H1 (cell line): ENCODE data around the gene ORMDL1. TPM values are rescaled to one million over a fixed set of nuclear protein-coding genes. Genes with fewer than 3 reads are reported as not detected.

Experiments used
- CTCF ChIA-PET: fragments of 300-600 bp; sonication (Branson Sonifier 250); formaldehyde crosslinking; loops from one replicate; lab custom pipeline; 2021; ENCODE audit not compliant: partially characterized antibody; lab: Charles Lee
- POLR2A ChIA-PET: fragments of 300-600 bp; sonication (Branson Sonifier 250); formaldehyde crosslinking; loops from one replicate; lab custom pipeline; 2021; ENCODE audit warnings: inconsistent platforms; ENCODE audit not compliant: partially characterized antibody; lab: Charles Lee
- DNase-seq, 2 experiments: peaks; one replicate each; pipeline versions ENCODE4 v3.0.0 to v3.0.0-alpha.2; 2010 to 2022; ENCODE audit warnings: low spot score in 2 of 2, low read depth in 1 of 2, mixed read lengths in 1 of 2
- FAIRE-seq: peaks from 2 replicates; lab custom pipeline; 2011; peaks lifted over from hg19 to GRCh38; lab: Jason Lieb, UNC
- H2AFZ ChIP-seq: 2 replicates; pipeline ENCODE4 v1.8.1; 2012; ENCODE audit warnings: low read length, inconsistent platforms
- H2AK5ac ChIP-seq: 2 replicates; pipeline ENCODE4 v1.6.1; 2013; ENCODE audit warnings: low read depth, low read length
- H2BK120ac ChIP-seq: replicated peaks from 2 replicates; pipeline ENCODE3; 2013; ENCODE audit warnings: low read depth, low read length, inconsistent platforms
- H2BK12ac ChIP-seq: 2 replicates; pipeline ENCODE4 v1.6.1; 2013; ENCODE audit warnings: low read depth, low read length
- H2BK15ac ChIP-seq: 2 replicates; pipeline ENCODE4 v1.6.1; 2013; ENCODE audit warnings: low read length
- H2BK20ac ChIP-seq: 2 replicates; pipeline ENCODE4 v1.6.1; 2013; ENCODE audit warnings: low read length
- H2BK5ac ChIP-seq: 2 replicates; pipeline ENCODE4 v1.6.1; 2013; ENCODE audit warnings: low read depth, low read length
- H3K14ac ChIP-seq: 2 replicates; pipeline ENCODE4 v1.6.1; 2013; ENCODE audit warnings: inconsistent platforms; ENCODE audit not compliant: insufficient read length
- H3K18ac ChIP-seq: 2 replicates; pipeline ENCODE4 v1.6.1; 2013; ENCODE audit warnings: low read length; ENCODE audit errors: extremely low read depth
- H3K23ac ChIP-seq: 2 replicates; pipeline ENCODE4 v1.6.1; 2013; ENCODE audit warnings: inconsistent platforms; ENCODE audit not compliant: insufficient read length
- H3K23me2 ChIP-seq: 2 replicates; pipeline ENCODE4 v1.6.1; 2013; ENCODE audit warnings: low read depth, low read length
- H3K27ac ChIP-seq: 2 replicates; pipeline ENCODE4 v1.6.1; 2011; ENCODE audit warnings: low read depth, low read length, inconsistent platforms
- H3K27me3 ChIP-seq, 4 experiments: replicated peaks in 1 of 4; 1 replicate in 1 of 4; 2 replicates in 3 of 4; pipeline versions ENCODE4 v1.6.1 to v1.8.1; 2011 to 2013; ENCODE audit warnings: low read length in 3 of 4, mild to moderate bottlenecking in 3 of 4, inconsistent platforms in 2 of 4, mixed read lengths in 2 of 4, moderate library complexity in 1 of 4; ENCODE audit not compliant: control insufficient read depth in 3 of 4, insufficient read depth in 3 of 4; ENCODE audit errors: extremely low read depth in 1 of 4
- H3K36me3 ChIP-seq, 4 experiments: 2 replicates each; pipeline versions ENCODE4 v1.6.1 to v1.8.1; 2011 to 2013; ENCODE audit warnings: mild to moderate bottlenecking in 4 of 4, low read length in 3 of 4, moderate library complexity in 2 of 4, control low read depth in 1 of 4, inconsistent platforms in 1 of 4; ENCODE audit not compliant: insufficient read depth in 4 of 4, control insufficient read depth in 2 of 4
- H3K4ac ChIP-seq: replicated peaks from 2 replicates; pipeline ENCODE3; 2013; ENCODE audit warnings: low read length, low read depth, mixed read lengths, inconsistent platforms; ENCODE audit not compliant: insufficient read length
- H3K4me1 ChIP-seq, 4 experiments: replicated peaks in 1 of 4; 1 replicate in 1 of 4; 2 replicates in 3 of 4; pipeline versions ENCODE4 v1.6.1 to v1.8.1; 2011 to 2013; ENCODE audit warnings: low read length in 3 of 4, inconsistent platforms in 2 of 4, mixed read lengths in 1 of 4; ENCODE audit not compliant: insufficient read depth in 4 of 4, control insufficient read depth in 3 of 4
- H3K4me2 ChIP-seq, 2 experiments: 2 replicates each; pipeline versions ENCODE4 v1.6.1 to v1.8.1; 2011 to 2013; ENCODE audit warnings: low read depth in 2 of 2, low read length in 2 of 2, control low read depth in 1 of 2, inconsistent platforms in 1 of 2, mild to moderate bottlenecking in 1 of 2; ENCODE audit not compliant: insufficient read depth in 1 of 2
- H3K4me3 ChIP-seq, 4 experiments: fragments of 200-600, 300-600 bp in 1 of 4; sonication (generic), shearing (Covaris generic), sonication (Bioruptor Twin) in 1 of 4; 2 replicates each; pipeline versions ENCODE4 v1.5.1 to v1.8.1; 2011 to 2016; ENCODE audit warnings: low read length in 4 of 4, low read depth in 3 of 4, control low read depth in 2 of 4, inconsistent platforms in 2 of 4, mild to moderate bottlenecking in 2 of 4, mixed read lengths in 1 of 4, moderate library complexity in 1 of 4; ENCODE audit not compliant: insufficient read depth in 2 of 4; ENCODE audit errors: extremely low read depth in 1 of 4
- H3K56ac ChIP-seq: replicated peaks from 2 replicates; pipeline ENCODE3; 2013; ENCODE audit warnings: low read depth, mild to moderate bottlenecking, mixed read lengths, low read length, inconsistent platforms; ENCODE audit not compliant: insufficient read length
- H3K79me1 ChIP-seq: 2 replicates; pipeline ENCODE4 v1.6.1; 2013; ENCODE audit warnings: low read depth, low read length, control low read depth
- H3K79me2 ChIP-seq, 2 experiments: 2 replicates each; pipeline versions ENCODE4 v1.6.1 to v1.8.1; 2012 to 2013; ENCODE audit warnings: low read length in 2 of 2, mild to moderate bottlenecking in 2 of 2, inconsistent platforms in 1 of 2; ENCODE audit not compliant: insufficient read depth in 2 of 2, control insufficient read depth in 1 of 2
- H3K9ac ChIP-seq, 4 experiments: replicated peaks in 1 of 4; 1 replicate in 1 of 4; 2 replicates in 3 of 4; pipeline versions ENCODE4 v1.6.1 to v1.8.1; 2011 to 2013; ENCODE audit warnings: low read depth in 3 of 4, low read length in 3 of 4, control low read depth in 2 of 4, mild to moderate bottlenecking in 2 of 4, moderate library complexity in 2 of 4, inconsistent platforms in 1 of 4; ENCODE audit errors: extremely low read depth in 1 of 4
- H3K9me3 ChIP-seq, 2 experiments: 2 replicates each; pipeline versions ENCODE4 v1.6.1 to v1.8.1; 2012 to 2013; ENCODE audit warnings: mild to moderate bottlenecking in 2 of 2, moderate library complexity in 2 of 2, control low read depth in 1 of 2, inconsistent platforms in 1 of 2, low read depth in 1 of 2, low read length in 1 of 2, mixed read lengths in 1 of 2; ENCODE audit not compliant: insufficient read depth in 2 of 2
- H4K20me1 ChIP-seq, 2 experiments: replicated peaks in 1 of 2; 2 replicates each; pipeline versions ENCODE3 to v1.8.1; 2011 to 2013; ENCODE audit warnings: inconsistent platforms in 2 of 2, low read length in 2 of 2, mild to moderate bottlenecking in 1 of 2; ENCODE audit not compliant: insufficient read depth in 2 of 2, control insufficient read depth in 1 of 2
- H4K5ac ChIP-seq: 2 replicates; pipeline ENCODE4 v1.6.1; 2013; ENCODE audit warnings: low read length, low read depth, mixed read lengths, inconsistent platforms; ENCODE audit not compliant: insufficient read length
- H4K8ac ChIP-seq: 2 replicates; pipeline ENCODE4 v1.8.0; 2013; ENCODE audit warnings: mild to moderate bottlenecking, moderate library complexity, low read length, inconsistent platforms; ENCODE audit not compliant: insufficient read depth; ENCODE audit errors: extremely low read depth
- H4K91ac ChIP-seq: replicated peaks from 2 replicates; pipeline ENCODE3; 2013; ENCODE audit warnings: low read length, mixed read lengths, inconsistent platforms; ENCODE audit not compliant: insufficient read length
- CBX8 ChIP-seq: fragments of 300-800, 300-1000 bp; sonication (generic); IDR thresholded peaks from 2 replicates; pipeline ENCODE4 v1.7.1; 2016; ENCODE audit warnings: low read depth, low read length, borderline replicate concordance
- CEBPB ChIP-seq: IDR thresholded peaks from 2 replicates; pipeline ENCODE4 v1.6.1; 2012; ENCODE audit warnings: low read depth, low read length
- CTCF ChIP-seq, 3 experiments: IDR thresholded peaks; 1 replicate in 2 of 3; 2 replicates in 1 of 3; pipeline versions ENCODE4 v1.5.1 to v1.6.1; 2011; ENCODE audit warnings: low read length in 3 of 3, mild to moderate bottlenecking in 3 of 3, inconsistent platforms in 2 of 3, low read depth in 1 of 3, moderate library complexity in 1 of 3; ENCODE audit not compliant: insufficient read depth in 1 of 3; ENCODE audit errors: control extremely low read depth in 1 of 3
- KDM4A ChIP-seq: IDR thresholded peaks from one replicate; pipeline ENCODE4 v1.7.1; 2012; ENCODE audit warnings: low read depth, mild to moderate bottlenecking, moderate library complexity, low read length, inconsistent platforms; ENCODE audit not compliant: severe bottlenecking
- POU5F1 ChIP-seq: IDR thresholded peaks from 2 replicates; pipeline ENCODE4 v1.6.1; 2011; ENCODE audit warnings: low read depth, mild to moderate bottlenecking, low read length, moderate library complexity
- SP2 ChIP-seq: IDR thresholded peaks from 2 replicates; pipeline ENCODE4 v1.6.1; 2012; ENCODE audit warnings: mild to moderate bottlenecking, low read length, inconsistent platforms
- SUZ12 ChIP-seq: fragments of 200-600 bp; sonication (generic); IDR thresholded peaks from 2 replicates; pipeline ENCODE4 v1.6.1; 2012; ENCODE audit warnings: mild to moderate bottlenecking, inconsistent platforms, low read length, moderate library complexity, mixed read lengths
- TAF1 ChIP-seq: IDR thresholded peaks from 2 replicates; pipeline ENCODE4 v1.6.1; 2011; ENCODE audit warnings: mild to moderate bottlenecking, low read depth, low read length
- polyA plus RNA-seq, 7 experiments: library from polyadenylated mRNA; depleted of rRNA in 3 of 7; stranded (reverse) in 5 of 7; unstranded in 2 of 7; fragments of >200 nt in 5 of 7; fragments of 200-250 nt in 2 of 7; gene quantifications; 1 replicate in 5 of 7; 2 replicates in 1 of 7; 4 replicates in 1 of 7; pipeline versions ENCODE4 v1.2.1 to v1.2.3, GENCODE V29; 2011 to 2013; ENCODE audit warnings: missing spikeins in 2 of 7, mixed read lengths in 2 of 7
- total RNA-seq: library from RNA; stranded (reverse); fragmentation: NEBNext Ultra II Directional; extraction: Animal tissue kit (Norgen Biotek cat#: 25700); gene quantifications from 2 replicates; pipeline ENCODE4 v1.2.1, GENCODE V29; 2021

The ORMDL1 gene
- total and polyA plus RNA-seq, 2 of the 8 experiments (the other 6 are each of a cell fraction or from before 2014, with no cell fraction given) = 34.9 to 58.1 TPM

GRCh38 chr2:189726849-189727248, 57.3 kb downstream of the ORMDL1 start:
- no peak overlapping the region for H2BK15ac ChIP-seq
- H3K4me3 ChIP-seq = no peak overlapping the region
- H4K5ac ChIP-seq = no peak overlapping the region
- no peaks in the 10 kb centered on the region for H3K4me1 ChIP-seq
- H4K20me1 ChIP-seq = no peaks in the 10 kb centered on the region
- peaks cover 0 to 1% (median 0%) of the 10 kb centered on the region in 4 experiments; a peak in 1 of 7 replicates for H3K27me3 ChIP-seq
- TF ChIP-seq SUZ12 (no peak), CBX8 (no peak), SP2 (no peak), CTCF (IDR thresholded peaks at IDR 0.05; ENCODE audit: control extremely low read depth in 1 of 3, insufficient read depth in 1 of 3, low read depth in 1 of 3, low read length in 3 of 3) (no peak), KDM4A (no peak), TAF1 (no peak), POU5F1 (no peak), CEBPB (no peak)
- TF ChIP-seq, all 59 proteins: peak for 0
- no peak overlapping the region for H2BK20ac ChIP-seq
- no peak overlapping the region for H3K4me2 ChIP-seq
- no peaks in the 10 kb centered on the region for H3K79me2 ChIP-seq
- H3K27ac ChIP-seq = no peak overlapping the region
- CTCF ChIA-PET = no interaction called here
- no peaks in the 10 kb centered on the region for H3K9me3 ChIP-seq
- H3K14ac ChIP-seq = no peak overlapping the region
- DNase-seq = no peak
- H3K56ac ChIP-seq = no peak overlapping the region
- H2BK5ac ChIP-seq = no peak overlapping the region
- no peak overlapping the region for H4K91ac ChIP-seq
- no peak overlapping the region for H2AFZ ChIP-seq
- no peak overlapping the region for H3K23ac ChIP-seq
- FAIRE-seq = no peak
- no peaks in the 10 kb centered on the region for H3K79me1 ChIP-seq
- H3K23me2 ChIP-seq = no peaks in the 10 kb centered on the region; the same call in 1 of the 2 replicates
- H2BK120ac ChIP-seq = no peak overlapping the region
- no peak overlapping the region for H2BK12ac ChIP-seq
- no peak overlapping the region for H2AK5ac ChIP-seq
- H3K9ac ChIP-seq = no peak overlapping the region
- POLR2A ChIA-PET = no interaction called here
- no peak overlapping the region for H4K8ac ChIP-seq
- no peak overlapping the region for H3K4ac ChIP-seq
- H3K36me3 ChIP-seq = no peaks in the 10 kb centered on the region
- H3K18ac ChIP-seq = no peak overlapping the region
